ENCODE measurements around the gene RALGAPA2. TPM values are rescaled to one million over a fixed set of nuclear protein-coding genes. Genes with fewer than 3 reads are reported as not detected.

RALGAPA2 gene
- total RNA-seq, 1 experiment from 2014 or later, result 10.8 TPM

DNA sequence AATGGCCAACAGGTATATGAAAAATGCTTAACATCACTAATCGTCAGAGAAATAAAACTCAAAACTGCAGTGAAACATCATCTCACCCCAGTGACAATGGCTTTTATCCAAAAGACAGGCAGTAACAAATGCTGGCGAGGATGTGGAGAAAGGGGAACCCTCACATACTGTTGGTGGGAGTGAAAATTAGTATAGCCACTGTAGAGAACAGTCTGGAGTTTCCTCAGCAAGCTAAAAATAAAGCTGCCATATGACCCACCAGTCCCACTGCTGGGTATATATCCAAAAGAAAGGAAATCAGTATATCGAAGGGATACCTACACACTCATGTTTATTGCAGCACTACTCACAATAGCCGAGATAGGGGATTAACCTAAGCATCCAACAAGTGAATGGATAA, 368.0 kb downstream of the RALGAPA2 start (continued):
- TF ChIP-seq EZH2 (IDR thresholded peaks at IDR 0.05) (no peak), POLR2A (IDR thresholded peaks at IDR 0.05; ENCODE audit: borderline replicate concordance, extremely low read depth, insufficient read depth, insufficient read length) (no peak), EZH2phosphoT487 (IDR thresholded peaks at IDR 0.05; ENCODE audit: borderline replicate concordance) (no peak), SIN3A (IDR thresholded peaks at IDR 0.05; ENCODE audit: low read depth) (no peak), SRF (IDR thresholded peaks at IDR 0.05; ENCODE audit: low read depth) (no peak), POLR2AphosphoS5 (IDR thresholded peaks at IDR 0.05; ENCODE audit: low read depth, low read length) (no peak), YY1 (IDR thresholded peaks at IDR 0.05; ENCODE audit: extremely low read depth, insufficient replicate concordance, low read depth, low read length) (no peak)
- TF ChIP-seq, protein P1, sequence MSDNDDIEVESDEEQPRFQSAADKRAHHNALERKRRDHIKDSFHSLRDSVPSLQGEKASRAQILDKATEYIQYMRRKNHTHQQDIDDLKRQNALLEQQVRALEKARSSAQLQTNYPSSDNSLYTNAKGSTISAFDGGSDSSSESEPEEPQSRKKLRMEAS (IDR thresholded peaks at IDR 0.05), result no peak
- TF ChIP-seq, protein P2, sequence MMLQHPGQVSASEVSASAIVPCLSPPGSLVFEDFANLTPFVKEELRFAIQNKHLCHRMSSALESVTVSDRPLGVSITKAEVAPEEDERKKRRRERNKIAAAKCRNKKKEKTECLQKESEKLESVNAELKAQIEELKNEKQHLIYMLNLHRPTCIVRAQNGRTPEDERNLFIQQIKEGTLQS (IDR thresholded peaks at IDR 0.05), result no peak

DNA sequence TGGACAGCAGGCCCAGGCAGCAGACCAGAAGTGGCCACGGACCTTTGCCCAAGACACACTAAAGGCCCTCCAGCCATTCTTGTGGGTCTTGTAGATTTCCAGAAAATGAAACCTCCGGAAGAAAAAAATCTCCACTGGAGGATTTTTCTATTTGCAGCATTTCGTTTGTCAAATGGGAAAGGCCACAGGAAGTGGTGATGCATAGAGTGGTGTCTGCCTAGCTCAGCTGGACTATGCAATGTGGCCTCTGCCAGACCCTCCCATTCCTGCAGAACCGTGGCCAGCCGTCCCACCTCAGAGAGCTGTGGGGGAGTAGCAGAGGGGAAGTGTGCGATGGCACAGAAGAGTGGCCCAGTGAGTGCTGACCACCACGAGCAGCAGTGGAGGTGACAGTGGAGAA, 368.5 kb downstream of the RALGAPA2 start:
- Histone ChIP-seq H3K9me3 (ENCODE audit: control insufficient read depth in 1 of 2, insufficient read depth in 1 of 2, low read depth in 1 of 2, low read length in 2 of 2) (no peaks in the 10 kb centered on the region), H3K36me3 (ENCODE audit: control insufficient read depth in 1 of 2, insufficient read depth in 2 of 2, low read length in 2 of 2) (no peaks in the 10 kb centered on the region), H3K9me2 (ENCODE audit: insufficient read depth) (no peaks in the 10 kb centered on the region), H4K20me1 (ENCODE audit: insufficient read depth) (no peaks in the 10 kb centered on the region), H3K4me2 (ENCODE audit: low read length) (no peak overlapping the region), H3K4me3 (replicated peaks in 1 of 2; ENCODE audit: low read depth in 1 of 2, low read length in 2 of 2) (no peak overlapping the region), H3K27me3 (ENCODE audit: insufficient read depth, low read length) (peaks cover 4% of the 10 kb centered on the region; the same call in 1 of the 2 replicates), H3K4me1 (ENCODE audit: control insufficient read depth in 1 of 2, insufficient read depth in 2 of 2, low read length in 2 of 2) (no peaks in the 10 kb centered on the region), H3K27ac (ENCODE audit: low read depth, low read length) (no peak overlapping the region), H3K9ac (ENCODE audit: low read length) (no peak overlapping the region), H2AFZ (ENCODE audit: low read depth, low read length, poor library complexity, severe bottlenecking) (no peak overlapping the region), H3K79me2 (ENCODE audit: insufficient read depth, low read length) (no peaks in the 10 kb centered on the region)
- TF ChIP-seq JUND (IDR thresholded peaks at IDR 0.05) (no peak), FOSL1 (IDR thresholded peaks at IDR 0.05; ENCODE audit: low read depth) (no peak), EZH2phosphoT487 (IDR thresholded peaks at IDR 0.05; ENCODE audit: borderline replicate concordance) (no peak), POLR2AphosphoS5 (IDR thresholded peaks at IDR 0.05; ENCODE audit: low read depth, low read length) (no peak)
- TF ChIP-seq, protein P3, sequence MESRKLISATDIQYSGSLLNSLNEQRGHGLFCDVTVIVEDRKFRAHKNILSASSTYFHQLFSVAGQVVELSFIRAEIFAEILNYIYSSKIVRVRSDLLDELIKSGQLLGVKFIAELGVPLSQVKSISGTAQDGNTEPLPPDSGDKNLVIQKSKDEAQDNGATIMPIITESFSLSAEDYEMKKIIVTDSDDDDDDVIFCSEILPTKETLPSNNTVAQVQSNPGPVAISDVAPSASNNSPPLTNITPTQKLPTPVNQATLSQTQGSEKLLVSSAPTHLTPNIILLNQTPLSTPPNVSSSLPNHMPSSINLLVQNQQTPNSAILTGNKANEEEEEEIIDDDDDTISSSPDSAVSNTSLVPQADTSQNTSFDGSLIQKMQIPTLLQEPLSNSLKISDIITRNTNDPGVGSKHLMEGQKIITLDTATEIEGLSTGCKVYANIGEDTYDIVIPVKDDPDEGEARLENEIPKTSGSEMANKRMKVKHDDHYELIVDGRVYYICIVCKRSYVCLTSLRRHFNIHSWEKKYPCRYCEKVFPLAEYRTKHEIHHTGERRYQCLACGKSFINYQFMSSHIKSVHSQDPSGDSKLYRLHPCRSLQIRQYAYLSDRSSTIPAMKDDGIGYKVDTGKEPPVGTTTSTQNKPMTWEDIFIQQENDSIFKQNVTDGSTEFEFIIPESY (IDR thresholded peaks at IDR 0.05; ENCODE audit: extremely low read depth, insufficient replicate concordance, low read length), result no peak
- intact Hi-C loops (cut with micrococcal nuclease), result no loop called here
- BruUV-seq (replicated peaks), result no TSS peak
- ChIA-PET POLR2A (no interaction called here), CTCF (no interaction called here), RAD21 (ENCODE audit: low non-redundant PET in 1 of 2, low total read pairs in 2 of 2, uncharacterized antibody in 2 of 2, unreplicated experiment in 2 of 2) (no interaction called here)
- DNase-seq (ENCODE audit: low read depth, low spot score), result no peak
- ATAC-seq, result no peak

Data from HCT116 (cell line).